ENCODE data around the gene FADS3.

Gene FADS3

GRCh38 chr11:61854966-61855714 lies 36.2 kb downstream of the FADS3 start:
- no peak for DNase-seq

DNA sequence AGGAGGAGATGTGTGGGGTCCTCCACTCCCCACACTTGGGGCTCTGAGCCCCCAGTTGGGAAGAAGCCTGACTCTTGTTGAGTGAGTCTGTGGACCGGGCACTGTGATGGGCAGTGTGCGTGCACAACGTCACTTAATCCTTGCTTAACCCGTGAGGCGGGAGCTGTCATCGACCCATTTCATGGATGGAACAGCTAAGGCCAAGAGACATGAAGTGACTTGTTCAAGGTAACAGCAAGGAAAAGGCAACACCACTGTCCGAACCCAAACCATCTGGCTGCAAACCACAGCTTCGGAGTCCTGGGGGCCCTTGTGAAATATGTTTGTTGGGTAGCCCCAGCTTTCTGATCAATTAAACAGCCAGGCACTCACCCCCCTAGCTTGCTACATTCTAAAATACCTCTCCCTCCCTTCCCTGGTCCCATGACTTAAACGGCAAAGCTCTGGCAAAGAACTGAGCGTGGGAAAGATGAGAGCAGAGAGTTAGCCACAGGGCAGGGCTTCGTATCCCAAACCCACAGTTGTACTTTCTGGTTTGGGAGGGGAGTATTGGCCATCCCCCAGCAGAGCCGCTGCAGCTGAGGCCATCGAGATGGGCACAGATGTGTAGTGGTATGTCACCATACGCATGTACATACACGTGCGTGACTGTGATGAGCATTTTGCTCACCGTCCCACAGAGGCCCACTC lies 37.0 kb downstream of the FADS3 start:
- DNase-seq = no peak

DNA sequence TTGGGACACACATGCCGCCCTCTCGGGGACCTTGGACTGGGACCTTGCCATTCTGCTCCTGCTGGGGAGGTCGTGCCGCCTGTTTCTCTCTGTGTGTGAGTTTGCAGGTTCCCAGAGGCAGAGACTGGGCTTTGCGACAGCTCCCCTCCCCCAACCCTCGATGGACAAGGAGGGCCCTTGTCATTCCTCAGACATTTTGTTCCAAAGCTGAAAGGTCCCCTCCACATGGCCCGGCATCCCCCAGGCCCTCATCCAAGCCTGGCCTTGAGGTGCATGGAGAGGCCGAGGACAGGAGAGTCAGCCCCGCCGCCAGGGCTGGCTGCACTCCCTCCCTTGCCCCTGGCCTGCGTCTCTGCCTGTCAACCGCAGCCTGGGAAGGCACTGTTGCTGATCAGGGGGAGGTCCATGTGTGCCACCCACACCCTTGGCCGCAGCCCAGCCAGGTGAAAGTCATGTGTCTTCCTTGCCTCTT lies 37.6 kb downstream of the FADS3 start:
- DNase-seq = no peak

DNA sequence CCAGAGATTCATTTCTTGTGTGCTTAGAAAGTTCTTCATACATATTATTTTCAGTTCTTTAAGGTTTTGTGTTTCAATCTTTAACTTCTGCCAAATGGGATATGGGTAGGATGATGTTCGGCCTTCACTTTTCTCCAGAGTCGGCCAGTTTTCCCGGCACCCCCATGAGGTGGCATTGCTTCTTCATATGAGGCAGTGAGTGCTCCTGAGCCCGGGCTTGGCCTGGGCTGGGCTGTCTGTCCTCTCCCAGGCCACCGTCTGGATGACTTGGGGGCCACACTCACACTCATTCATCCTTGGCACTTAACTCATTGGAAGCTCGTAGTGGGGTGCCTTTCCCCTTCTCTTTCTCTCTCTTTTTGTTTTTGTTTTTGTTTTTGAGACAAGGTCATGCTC lies 39.4 kb downstream of the FADS3 start:
- no peak for DNase-seq

- DNase-seq = no peak
Observed at GRCh38 chr11:61851113-61851899, 40.0 kb downstream of the FADS3 start.

DNA sequence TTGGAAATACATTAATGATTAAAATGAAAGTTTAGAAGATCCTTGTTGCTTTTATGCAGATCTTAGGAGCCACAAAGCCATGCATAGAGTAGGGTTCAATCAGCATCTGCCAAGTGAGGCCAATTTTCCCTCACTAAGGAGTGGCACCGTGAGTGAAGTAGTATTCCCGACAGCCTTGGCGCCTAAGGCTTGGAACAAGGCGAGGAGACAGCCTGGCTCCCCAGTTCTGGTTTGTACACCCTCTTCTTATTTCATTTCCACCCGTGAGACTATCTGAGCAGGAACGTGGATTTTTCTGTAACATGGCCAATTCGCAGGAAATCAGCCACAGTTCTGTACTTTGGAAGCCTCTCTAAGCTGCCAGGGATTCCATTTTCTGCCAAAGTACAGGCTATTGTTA lies 40.7 kb downstream of the FADS3 start:
- no peak for DNase-seq

- no peak for DNase-seq
Observed at GRCh38 chr11:61848631-61849030, 42.7 kb downstream of the FADS3 start.

- DNase-seq = peak; percentile 8
Observed at GRCh38 chr11:61847914-61848581, 43.3 kb downstream of the FADS3 start.

GRCh38 chr11:61846362-61847020 lies 44.9 kb downstream of the FADS3 start:
- DNase-seq = peak; percentile 16

GRCh38 chr11:61844909-61845565 lies 46.3 kb downstream of the FADS3 start:
- peak; percentile 48 for DNase-seq

DNA sequence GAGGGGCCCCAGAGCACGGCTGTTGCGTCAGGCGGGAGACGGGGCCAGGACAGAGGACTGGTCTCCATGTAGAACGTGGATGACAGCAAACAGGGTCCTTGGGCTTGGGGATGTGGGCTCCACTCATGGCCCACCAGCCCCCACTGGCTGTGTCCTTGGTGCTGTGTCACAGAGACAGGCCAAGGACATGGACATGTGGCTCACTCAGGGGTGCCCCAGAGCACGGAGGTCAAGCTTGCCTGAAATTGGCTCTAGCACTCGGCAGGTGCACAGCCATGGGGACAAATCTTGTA lies 48.9 kb downstream of the FADS3 start:
- peak; percentile 23 for DNase-seq

DNA sequence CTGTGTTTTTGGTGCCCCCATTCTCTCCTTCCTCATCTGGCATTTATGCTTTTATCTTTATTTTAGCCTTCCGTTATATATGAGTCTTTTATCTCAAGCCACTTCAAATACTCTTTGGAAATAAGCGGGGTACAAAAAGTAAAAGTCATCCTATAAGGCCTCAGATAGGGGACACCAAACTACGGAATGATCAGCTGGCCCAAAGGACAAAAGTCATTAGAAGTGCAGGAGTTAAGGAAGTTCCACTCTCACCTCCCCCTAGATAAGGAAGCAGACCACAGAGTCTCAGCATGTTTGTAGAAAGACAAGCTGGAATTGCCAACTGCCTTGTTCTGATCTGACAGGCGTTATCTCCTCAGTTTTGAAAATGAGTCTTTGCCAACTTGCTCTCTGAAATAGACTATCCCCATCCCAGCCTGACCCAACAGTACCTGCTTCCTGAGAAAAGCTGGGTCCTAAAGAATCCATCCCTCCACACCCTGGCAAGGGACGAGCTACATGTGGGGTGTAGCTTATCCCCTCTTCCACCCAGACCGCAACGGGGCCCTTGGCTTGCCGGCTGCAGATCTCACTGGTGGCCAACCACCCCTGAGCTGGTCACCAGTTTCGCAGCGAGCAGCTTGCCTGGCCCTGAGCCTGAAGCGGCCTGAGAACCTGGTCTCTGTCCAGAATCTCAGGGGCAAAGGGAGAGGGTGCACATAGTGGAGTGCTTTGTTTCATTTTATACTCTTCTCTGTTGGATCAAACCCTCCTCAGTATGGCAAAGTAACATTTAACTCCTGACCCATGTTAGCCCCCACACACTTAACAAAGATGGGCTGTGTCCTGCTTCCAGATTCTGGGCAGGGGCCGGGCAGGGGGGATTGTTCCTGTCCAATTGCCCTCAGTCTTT lies 49.5 kb downstream of the FADS3 start:
- peak; percentile 10 for DNase-seq

DNA sequence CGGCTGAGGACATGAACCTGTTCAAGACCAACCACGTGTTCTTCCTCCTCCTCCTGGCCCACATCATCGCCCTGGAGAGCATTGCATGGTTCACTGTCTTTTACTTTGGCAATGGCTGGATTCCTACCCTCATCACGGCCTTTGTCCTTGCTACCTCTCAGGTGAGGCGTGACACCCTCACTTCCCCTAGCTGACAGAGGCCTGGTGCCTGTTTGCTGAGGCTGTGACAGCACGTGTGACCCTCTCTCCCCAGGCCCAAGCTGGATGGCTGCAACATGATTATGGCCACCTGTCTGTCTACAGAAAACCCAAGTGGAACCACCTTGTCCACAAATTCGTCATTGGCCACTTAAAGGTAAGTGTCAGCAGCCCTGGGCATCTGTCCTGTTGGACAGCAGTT lies 51.0 kb downstream of the FADS3 start:
- DNase-seq = peak; percentile 14

- DNase-seq = no peak
Observed at GRCh38 chr11:61839742-61840141, 51.6 kb downstream of the FADS3 start.

- peak; percentile 4 for DNase-seq
Observed at GRCh38 chr11:61838921-61839320, 52.4 kb downstream of the FADS3 start.

DNA sequence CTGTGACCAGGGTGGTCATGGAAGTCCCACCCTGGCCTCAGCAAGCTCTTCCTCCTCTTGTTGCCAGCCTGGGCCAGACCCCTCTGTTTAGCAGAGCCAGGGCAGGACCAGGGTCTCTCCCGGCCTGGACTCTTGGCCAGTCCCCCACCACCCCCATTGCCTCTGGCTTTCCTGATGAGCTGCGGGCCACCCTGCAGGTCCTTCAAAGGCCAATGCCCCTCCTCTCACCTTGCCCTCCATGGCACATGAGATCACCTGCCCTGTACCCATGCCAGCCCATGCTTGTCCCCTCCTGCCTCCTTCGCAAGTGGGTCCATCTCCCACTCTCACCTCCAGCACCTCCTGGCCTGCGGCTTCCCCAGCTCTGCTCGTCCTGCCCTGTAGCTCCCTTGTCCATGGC lies 52.8 kb downstream of the FADS3 start:
- peak; percentile 15 for DNase-seq

GRCh38 chr11:61837411-61838005 lies 53.8 kb downstream of the FADS3 start:
- peak; percentile 7 for DNase-seq

DNA sequence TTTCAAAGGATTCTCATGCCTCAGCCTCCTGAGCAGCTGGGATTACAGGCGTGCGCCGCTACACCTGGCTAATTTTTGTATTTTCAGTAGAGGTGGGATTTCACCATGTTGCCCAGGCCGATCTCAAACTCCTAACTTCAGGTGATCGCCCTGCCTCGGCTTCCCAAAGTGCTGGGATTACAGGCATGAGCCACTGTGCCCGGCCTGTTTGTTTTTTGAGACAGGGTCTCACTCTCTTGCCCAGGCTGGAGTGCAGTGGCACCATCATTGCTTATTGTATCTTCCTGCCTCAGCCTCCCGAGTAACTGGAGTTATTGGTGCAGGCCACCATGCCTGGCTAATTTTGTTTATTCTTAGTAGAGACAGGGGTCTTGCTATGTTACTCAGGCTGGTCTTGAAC lies 55.2 kb downstream of the FADS3 start:
- DNase-seq = no peak

DNA sequence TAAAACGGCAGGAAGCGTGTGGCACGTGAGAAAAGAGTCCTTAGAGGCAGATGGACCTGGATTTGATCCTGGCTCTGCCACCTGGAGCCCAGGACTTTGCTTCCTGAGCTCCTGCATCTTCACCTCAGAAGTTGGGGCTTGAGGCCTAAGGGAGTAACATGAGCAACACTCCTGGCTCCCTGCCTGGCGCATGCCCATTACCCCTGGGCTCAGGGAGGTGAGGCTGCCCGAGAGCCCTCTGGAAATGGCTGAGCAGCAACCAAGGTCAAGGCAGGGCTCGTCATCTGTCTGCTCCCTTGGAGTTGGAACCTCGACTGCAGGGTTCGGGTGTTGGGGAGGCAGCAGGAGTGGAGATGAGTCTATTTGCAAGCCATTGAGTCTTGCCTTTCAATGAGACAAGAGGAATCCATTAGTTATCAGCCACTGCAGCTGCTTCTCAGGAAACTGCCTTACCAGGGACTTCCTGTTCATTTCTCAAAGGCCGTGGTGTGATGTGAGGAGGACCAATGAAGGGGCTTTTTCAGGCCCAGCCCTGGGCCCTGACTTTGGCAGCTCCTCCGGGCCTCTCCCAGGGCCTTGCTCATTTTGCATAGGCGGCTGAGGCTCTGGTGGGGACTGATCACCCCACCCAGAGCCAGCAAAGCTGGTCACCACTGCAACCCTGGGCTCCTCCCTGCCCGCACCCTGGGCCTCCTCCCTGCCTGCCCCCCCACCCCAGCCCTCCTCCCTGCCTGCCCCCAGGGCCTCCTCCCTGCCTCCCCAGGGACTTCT lies 56.9 kb downstream of the FADS3 start:
- DNase-seq = peak; percentile 72

GRCh38 chr11:61833926-61834277 lies 57.4 kb downstream of the FADS3 start:
- DNase-seq = peak; percentile 21
